ENCODE measurements around the gene ACYP2. TPM values are rescaled to one million over a fixed set of nuclear protein-coding genes. Genes with fewer than 3 reads are reported as not detected.
A peak's percentile ranks its signal among the peaks of the same experiment; 100 is the strongest.

Gene ACYP2
- total RNA-seq, 4 donors from 2014 or later, result 3.7 to 15.1 (median 5.7) TPM

DNA sequence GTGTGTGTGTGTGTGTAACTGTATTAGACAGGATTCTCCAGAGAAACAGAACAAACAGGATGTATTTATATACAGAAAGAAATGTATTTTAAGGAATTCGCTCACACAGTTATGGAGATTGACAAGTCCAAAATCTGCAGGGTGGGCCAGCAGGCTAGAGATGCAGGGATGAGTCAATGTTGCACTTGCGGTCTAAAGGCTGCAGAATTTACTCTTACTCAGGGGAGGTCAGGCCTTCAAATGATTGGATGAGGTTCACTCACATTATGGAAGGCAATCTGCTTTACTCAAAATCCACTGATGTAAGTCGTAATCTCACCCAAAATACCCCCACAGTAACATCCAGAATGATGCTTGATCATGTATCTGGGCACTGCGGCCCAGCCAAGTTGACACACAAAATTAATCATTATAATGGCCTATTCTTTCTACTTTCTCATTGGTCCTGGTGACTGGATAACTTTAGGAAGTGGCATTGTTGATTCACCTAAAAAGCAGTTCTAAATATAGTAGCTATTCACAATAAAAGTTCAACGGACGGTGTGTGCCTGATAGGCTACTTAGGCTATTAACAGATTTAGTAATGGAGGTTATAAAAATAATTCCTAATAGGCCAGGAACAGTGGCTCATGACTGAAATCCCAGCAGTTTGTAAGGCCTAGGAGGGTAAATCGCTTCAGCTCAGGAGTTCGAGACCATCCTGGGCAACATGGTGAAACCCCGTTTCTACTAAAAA lies 40.6 kb upstream of the ACYP2 start:
- no peak for TF ChIP-seq POLR2A (IDR thresholded peaks at IDR 0.05)
- TF ChIP-seq, protein P1, sequence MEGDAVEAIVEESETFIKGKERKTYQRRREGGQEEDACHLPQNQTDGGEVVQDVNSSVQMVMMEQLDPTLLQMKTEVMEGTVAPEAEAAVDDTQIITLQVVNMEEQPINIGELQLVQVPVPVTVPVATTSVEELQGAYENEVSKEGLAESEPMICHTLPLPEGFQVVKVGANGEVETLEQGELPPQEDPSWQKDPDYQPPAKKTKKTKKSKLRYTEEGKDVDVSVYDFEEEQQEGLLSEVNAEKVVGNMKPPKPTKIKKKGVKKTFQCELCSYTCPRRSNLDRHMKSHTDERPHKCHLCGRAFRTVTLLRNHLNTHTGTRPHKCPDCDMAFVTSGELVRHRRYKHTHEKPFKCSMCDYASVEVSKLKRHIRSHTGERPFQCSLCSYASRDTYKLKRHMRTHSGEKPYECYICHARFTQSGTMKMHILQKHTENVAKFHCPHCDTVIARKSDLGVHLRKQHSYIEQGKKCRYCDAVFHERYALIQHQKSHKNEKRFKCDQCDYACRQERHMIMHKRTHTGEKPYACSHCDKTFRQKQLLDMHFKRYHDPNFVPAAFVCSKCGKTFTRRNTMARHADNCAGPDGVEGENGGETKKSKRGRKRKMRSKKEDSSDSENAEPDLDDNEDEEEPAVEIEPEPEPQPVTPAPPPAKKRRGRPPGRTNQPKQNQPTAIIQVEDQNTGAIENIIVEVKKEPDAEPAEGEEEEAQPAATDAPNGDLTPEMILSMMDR (IDR thresholded peaks at IDR 0.05), result no peak
- Histone ChIP-seq H3K27ac (no peak overlapping the region), H3K4me1 (no peaks in the 10 kb centered on the region), H3K27me3 (no peaks in the 10 kb centered on the region), H3K4me3 (no peak overlapping the region), H3K9me3 (no peaks in the 10 kb centered on the region), H3K36me3 (no peaks in the 10 kb centered on the region)
- DNase-seq, result no peak
- intact Hi-C loops (cut with DNase I), result no loop called here
- 77 to 86% methylated on average over 9 of the region's 9 CpGs for WGBS, 2 donors

- H3K27me3 ChIP-seq, result no peaks in the 10 kb centered on the region
- no peaks in the 10 kb centered on the region for H3K9me3 ChIP-seq
- TF ChIP-seq, protein P1 (IDR thresholded peaks at IDR 0.05), result no peak
- TF ChIP-seq POLR2A (IDR thresholded peaks at IDR 0.05), result no peak
- H3K27ac ChIP-seq, result no peak overlapping the region
- WGBS, 2 donors, result 96 to 97% methylated on average over 1 of the region's 1 CpG
- intact Hi-C loops (cut with DNase I), result no loop called here
- DNase-seq, result no peak
- H3K36me3 ChIP-seq, result no peaks in the 10 kb centered on the region
- H3K4me1 ChIP-seq, result peaks cover 0 to 6% (median 0%) of the 10 kb centered on the region in 3 donors
- no peak overlapping the region for H3K4me3 ChIP-seq
These were observed 38.8 kb upstream of the ACYP2 start for GRCh38 chr2:54076586-54076985.

DNA sequence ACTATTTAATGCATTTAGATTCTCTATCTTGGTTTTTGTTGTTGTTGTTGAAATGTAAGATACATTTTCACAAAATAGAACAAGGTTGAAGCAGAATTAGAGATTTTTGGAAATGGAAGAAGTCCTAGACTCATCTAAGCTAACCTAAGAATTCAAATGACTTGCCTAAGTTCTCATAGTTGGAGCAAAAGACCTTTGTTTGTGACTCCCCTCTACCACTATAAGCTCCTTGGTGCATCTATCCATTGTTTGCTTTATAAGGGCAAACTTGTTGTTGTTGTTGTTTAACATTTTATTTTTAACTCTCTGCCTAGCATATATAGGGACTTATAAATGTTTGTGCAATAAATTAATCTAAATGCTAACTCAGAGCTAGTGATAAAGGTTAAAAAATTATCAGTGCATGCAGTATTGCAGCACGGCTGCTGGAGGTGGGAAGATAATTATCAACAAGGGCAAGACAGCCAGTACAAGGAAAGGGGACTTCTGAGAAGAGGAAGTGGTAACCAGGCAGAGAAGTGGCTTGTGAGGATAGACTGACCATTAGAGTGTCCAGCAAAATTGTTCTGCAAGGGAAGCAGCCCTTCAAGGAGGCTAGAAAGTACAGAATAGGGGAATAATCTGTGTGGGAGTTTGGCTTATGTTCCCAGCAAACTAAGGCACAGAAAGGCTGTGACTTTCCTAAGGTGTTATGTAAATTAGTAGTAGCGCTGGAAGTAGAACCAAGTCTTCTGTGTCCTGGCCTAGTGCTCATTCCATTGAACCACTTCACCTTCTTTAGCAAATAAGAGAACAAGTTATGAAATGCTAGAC lies 38.1 kb upstream of the ACYP2 start:
- Histone ChIP-seq H3K27me3 (no peaks in the 10 kb centered on the region), H3K27ac (no peak overlapping the region), H3K4me1 (peaks cover 0 to 11% (median 0%) of the 10 kb centered on the region in 3 donors), H3K9me3 (no peaks in the 10 kb centered on the region), H3K36me3 (no peaks in the 10 kb centered on the region), H3K4me3 (no peak overlapping the region)
- TF ChIP-seq POLR2A (IDR thresholded peaks at IDR 0.05), result no peak
- TF ChIP-seq, protein P1 (IDR thresholded peaks at IDR 0.05), result no peak
- intact Hi-C loops (cut with DNase I), result no loop called here
- 88 to 100% methylated on average over 2 of the region's 2 CpGs for WGBS, 2 donors
- no peak for DNase-seq

- Histone ChIP-seq H3K4me1 (peaks cover 0 to 11% (median 0%) of the 10 kb centered on the region in 3 donors), H3K27me3 (no peaks in the 10 kb centered on the region), H3K9me3 (no peaks in the 10 kb centered on the region), H3K4me3 (no peak overlapping the region), H3K36me3 (no peaks in the 10 kb centered on the region), H3K27ac (no peak overlapping the region)
- intact Hi-C loops (cut with DNase I), result no loop called here
- 75 to 76% methylated on average over 2 of the region's 2 CpGs for WGBS, 2 donors
- DNase-seq, result no peak
- TF ChIP-seq, protein P1 (IDR thresholded peaks at IDR 0.05), result no peak
- TF ChIP-seq POLR2A (IDR thresholded peaks at IDR 0.05), result no peak
These were observed 36.1 kb upstream of the ACYP2 start for GRCh38 chr2:54079331-54079730.

DNA sequence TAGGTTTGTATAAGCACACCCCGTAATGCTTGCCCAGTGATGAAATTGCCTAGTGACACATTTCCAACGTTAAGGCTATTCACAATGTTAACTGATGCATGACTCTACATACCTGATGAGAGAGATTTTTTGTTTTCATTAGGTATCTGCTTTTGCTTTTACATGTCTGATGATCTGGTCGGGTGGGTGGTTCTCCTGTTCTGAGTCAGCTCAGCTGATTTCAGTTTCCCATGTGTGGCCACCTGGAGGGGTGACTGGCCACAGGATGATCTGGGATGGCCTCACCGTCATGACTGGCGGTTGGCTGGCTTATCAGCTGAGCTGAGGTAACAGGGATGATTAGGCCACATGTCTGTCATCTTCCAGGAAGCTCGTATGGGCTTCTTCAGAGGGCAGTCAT lies 33.8 kb upstream of the ACYP2 start:
- no peak for DNase-seq
- intact Hi-C loops (cut with DNase I), result no loop called here
- 25 to 39% methylated on average over 4 to 6 of the region's 6 CpGs for WGBS, 2 donors
- H3K36me3 ChIP-seq, result no peaks in the 10 kb centered on the region
- H3K4me3 ChIP-seq, result no peak overlapping the region
- peaks cover 0 to 11% (median 0%) of the 10 kb centered on the region in 3 donors for H3K4me1 ChIP-seq
- no peaks in the 10 kb centered on the region for H3K9me3 ChIP-seq
- TF ChIP-seq POLR2A (IDR thresholded peaks at IDR 0.05), result no peak
- TF ChIP-seq, protein P1 (IDR thresholded peaks at IDR 0.05), result no peak
- peak overlapping the region in 2 of 4 donors; percentile 4 to 15 for H3K27ac ChIP-seq
- H3K27me3 ChIP-seq, result no peaks in the 10 kb centered on the region

Measured in esophagus squamous epithelium (tissue), 5 donors.